ENCODE results near the gene OR51G2.
"Not testable (repeated sequence)": the region's sequence is repeated elsewhere in the genome, so short reads cannot be mapped to it uniquely, and the experiment has no call there.

OR51G2 gene

GRCh38 chr11:4919250-4919649 lies at the start of gene OR51G2:
TSS of gene OR51G2 (minus strand) at chr11:4919350. CDS start at chr11:4915663, 3,687 bp downstream.
- no peak for DNase-seq (ENCODE audit: low read depth in 2 of 2)

DNA sequence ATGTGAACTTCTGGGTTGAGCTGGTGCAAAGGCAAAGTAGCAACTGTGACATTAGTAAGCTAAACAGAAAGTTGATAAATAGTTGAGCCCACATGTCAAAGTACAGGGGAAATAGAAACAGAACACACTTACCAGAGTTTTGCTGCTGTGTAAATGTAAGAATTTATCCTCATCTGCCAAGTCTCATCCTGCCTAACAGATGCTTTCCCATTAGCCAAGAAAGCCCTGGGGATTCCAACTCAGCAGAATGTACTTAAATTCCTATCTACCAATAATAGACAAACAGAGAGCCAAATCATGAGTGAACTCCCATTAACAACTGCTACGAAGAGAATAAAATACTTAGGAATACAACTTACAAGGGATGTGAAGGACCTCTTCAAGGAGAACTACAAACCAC lies 43.7 kb upstream of the OR51G2 start:
- no peak for DNase-seq (ENCODE audit: low read depth in 2 of 2)

GRCh38 chr11:4960877-4961276 lies 41.7 kb upstream of the OR51G2 start:
- no peak for DNase-seq (ENCODE audit: low read depth in 2 of 2)

GRCh38 chr11:4957396-4957795 lies 38.2 kb upstream of the OR51G2 start:
- no peak for DNase-seq (ENCODE audit: low read depth in 2 of 2)

DNA sequence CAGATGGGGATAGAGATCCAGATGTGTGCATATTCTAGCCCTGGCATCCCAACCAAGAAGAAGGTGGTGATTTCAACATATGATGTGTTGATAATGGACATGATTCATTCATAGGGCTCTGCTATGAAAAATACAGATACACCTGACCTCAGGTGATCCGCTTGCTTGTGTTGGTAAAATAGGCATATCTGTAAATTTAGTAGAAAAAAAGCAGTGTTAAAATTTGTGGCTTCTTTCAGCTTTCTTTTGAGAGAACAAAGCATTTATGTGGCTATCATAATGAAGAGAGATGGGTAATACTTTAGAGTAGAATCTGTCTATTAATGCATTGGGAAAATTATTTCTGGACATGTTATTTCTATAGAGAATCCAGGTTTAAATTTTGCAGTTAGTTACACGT lies 36.5 kb upstream of the OR51G2 start, which contains the start of gene OR51A2:
Gene OR51A2, minus strand, starts transcription at position 101 of the 400 bp plus-strand sequence. Its CDS starts 0 bp downstream, at position 101.
- not testable (repeated sequence) for DNase-seq (ENCODE audit: low read depth in 2 of 2)

GRCh38 chr11:4947505-4947904 lies 28.4 kb upstream of the OR51G2 start, which contains the start of gene OR51A4:
TSS of gene OR51A4 (minus strand) at chr11:4947605. CDS start at chr11:4947100, 505 bp downstream.
- no peak for DNase-seq (ENCODE audit: low read depth in 2 of 2)

DNA sequence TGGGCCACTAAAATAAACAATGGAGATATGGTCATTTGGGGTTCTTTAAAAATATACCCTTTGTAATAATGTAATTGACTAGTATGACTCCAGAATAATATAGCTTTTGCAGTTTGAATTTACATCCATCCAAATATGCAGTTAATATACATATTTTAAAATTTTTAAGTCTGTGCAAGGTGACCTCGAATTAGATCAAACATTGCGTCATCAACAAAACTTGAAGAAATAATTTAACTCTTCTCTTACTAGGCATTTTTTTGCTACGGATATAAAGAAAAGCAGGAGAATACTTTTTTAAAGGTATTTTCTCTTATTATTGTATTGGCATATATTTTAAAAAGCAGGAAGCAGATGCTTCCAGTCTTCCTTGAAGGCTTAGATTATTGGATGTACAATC lies 17.6 kb upstream of the OR51G2 start:
- DNase-seq (ENCODE audit: low read depth in 2 of 2): no peak

DNA sequence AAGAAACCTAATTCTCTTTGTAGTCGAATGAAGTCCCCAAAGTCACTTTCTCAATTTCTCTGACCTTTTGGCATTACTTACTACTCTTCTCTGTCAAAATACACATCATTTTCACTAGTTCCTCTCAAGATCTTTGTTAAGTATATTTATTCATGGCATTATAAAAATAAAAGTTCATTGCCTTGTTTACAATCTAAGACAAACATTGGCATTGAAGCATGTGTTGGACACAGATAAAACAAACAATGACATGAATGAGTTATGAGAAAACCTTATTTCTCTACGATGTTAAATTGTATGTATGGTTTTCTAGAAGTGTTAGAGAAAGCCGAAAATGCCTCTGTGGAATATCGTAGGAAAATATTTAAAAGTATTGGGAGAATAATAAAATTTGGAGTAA lies 13.6 kb upstream of the OR51G2 start:
- DNase-seq (ENCODE audit: low read depth in 2 of 2): no peak

DNA sequence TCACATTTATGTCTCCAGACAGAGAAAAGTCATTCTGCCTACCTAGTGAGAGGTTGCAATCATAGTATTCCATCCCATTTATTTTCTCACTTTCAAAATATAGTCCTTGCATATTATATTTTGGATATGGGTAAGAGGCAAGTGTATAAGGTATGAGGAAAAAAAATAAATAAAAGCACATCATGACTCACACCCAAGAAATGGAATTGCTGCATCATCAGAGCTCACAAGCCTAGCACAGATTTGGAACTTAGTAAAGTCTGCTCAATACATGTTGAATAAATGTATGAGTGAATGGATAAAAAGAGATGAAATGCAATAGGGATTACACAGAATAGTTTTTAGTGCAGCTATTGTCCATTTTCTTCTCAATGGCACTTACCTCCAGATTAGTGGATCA lies 7.5 kb upstream of the OR51G2 start:
- DNase-seq (ENCODE audit: low read depth in 2 of 2): no peak

DNA sequence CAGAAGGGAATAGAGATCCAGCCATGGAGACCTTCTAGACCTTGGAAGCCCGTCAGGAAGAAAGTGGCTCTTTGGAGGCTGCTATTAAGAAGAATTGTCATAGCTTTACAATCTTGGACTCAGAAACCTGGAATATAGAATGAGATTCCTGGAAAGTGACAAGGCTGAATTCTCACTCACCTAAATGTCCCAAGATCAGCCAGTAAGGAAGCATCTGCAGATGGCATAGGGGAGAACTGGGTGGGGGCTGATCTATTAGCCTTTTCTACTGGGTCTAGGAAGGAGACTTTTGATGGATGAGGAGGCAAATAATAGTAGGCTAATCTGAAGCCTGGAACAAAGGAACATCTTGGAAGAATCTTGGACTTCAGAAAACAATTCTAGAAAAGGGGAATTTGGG lies 5.1 kb upstream of the OR51G2 start, which contains the start of gene OR51G1:
Gene OR51G1, minus strand, starts transcription at position 101 of the 400 bp plus-strand sequence. Its CDS starts 0 bp downstream, at position 101.
- no peak for DNase-seq (ENCODE audit: low read depth in 2 of 2)

DNA sequence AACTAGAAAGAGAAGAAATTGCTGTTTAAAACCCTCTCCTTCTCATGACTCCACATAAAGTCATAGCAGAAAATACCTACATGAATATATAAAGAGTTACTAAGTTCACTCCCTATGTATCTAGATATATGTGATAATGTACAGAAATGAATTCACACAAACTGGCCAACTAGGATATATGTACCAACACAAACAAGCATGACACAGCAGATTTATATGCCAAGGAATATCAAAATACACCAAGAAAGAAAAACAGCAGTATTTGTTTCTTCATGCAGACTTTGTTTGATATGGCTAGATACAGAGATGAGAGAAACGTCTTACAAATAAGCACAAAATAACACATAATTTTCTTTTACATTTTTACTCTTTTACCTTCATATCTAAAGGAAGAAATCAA lies 3.2 kb upstream of the OR51G2 start:
- DNase-seq (ENCODE audit: low read depth in 2 of 2): no peak

DNA sequence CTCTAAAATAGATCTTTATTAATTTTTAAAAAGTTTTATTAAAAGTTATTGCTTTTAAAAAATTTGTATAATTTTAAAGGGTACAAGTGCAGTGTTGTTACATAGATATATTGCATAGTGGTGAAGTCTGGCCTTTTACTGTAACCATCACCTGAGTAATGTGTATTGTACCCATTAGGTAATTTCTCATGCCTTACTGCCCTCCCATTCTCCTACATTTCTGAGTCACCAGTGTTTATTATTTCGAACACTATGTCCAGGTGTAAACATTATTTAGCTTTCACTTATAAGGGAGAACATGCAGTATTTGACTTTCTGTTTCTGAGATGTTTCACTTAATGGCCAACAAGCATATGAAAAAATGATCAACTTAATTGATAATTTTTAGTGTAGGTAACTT lies 2.6 kb upstream of the OR51G2 start:
- no peak for DNase-seq (ENCODE audit: low read depth in 2 of 2)

DNA sequence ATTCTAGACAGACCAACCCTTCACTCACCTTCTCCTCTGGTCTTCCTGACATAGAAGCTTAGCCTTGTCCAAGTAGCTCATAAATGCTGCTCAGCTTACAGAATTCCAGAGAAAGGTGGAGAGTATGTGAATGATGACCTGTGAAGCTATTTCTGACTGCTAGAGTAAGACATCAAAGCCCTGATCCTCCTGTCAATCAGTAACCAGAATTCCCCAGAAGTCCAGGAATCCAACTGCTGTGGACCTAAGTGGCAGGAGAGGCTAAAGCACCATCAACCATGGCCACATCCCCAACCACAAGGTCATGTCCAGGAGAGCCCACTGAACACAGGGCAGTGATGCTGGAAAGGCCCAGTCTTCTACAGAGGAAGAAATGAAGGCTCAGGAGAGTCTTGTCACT lies 2.6 kb downstream of the OR51G2 start:
- DNase-seq (ENCODE audit: low read depth in 2 of 2): no peak

DNA sequence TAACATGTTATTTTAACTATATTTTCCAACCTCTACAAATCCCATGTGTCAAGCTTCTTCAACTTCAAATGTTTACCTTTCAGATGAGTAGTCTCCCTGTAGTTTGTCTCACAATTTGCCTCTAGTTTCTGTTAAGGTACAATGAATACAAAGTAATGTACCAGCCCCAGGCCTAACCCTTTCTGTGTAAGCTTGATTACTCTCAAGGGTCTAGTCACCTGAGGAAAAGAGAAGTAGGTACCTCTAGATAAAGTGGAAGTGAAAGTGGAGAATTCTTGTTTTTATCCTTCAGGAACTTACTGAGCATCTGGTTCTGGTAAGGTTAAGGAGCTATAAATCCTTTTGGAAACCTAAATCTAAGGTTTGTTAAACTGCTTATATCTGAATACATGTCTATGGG lies 15.7 kb downstream of the OR51G2 start, which contains the start of gene OR51A7:
Gene OR51A7, plus strand, starts transcription at position 300 of the 400 bp plus-strand sequence. CDS start 3,587 bp downstream, outside the sequence.
- DNase-seq (ENCODE audit: low read depth in 2 of 2): no peak

- DNase-seq (ENCODE audit: low read depth in 2 of 2): no peak
These were observed 27.0 kb downstream of the OR51G2 start for GRCh38 chr11:4891996-4892640.

GRCh38 chr11:4890279-4890678 lies 28.9 kb downstream of the OR51G2 start:
- no peak for DNase-seq (ENCODE audit: low read depth in 2 of 2)

- no peak for DNase-seq (ENCODE audit: low read depth in 2 of 2)
These were observed 31.6 kb downstream of the OR51G2 start for GRCh38 chr11:4887591-4887990.

GRCh38 chr11:4886186-4886585 lies 33.0 kb downstream of the OR51G2 start:
- no peak for DNase-seq (ENCODE audit: low read depth in 2 of 2)

DNA sequence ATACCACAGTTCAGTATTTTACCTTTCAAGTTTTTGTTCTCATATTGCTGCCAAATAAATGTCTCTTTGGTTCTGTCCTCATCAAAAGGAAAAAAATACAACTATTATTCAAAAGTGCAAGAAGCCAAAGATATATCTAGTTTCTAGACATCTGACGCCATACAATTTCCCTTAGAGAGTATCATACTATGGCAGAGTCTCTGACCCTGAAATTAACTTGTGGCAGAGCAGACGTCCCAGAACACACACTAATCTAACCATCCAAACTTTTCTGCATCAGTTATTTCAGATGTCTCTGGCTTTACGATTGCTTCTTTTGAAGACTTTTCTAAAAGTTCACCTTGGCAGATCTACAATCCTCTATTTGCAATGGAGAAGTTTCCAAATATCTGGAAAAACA lies 34.8 kb downstream of the OR51G2 start:
- DNase-seq (ENCODE audit: low read depth in 2 of 2): no peak

DNA sequence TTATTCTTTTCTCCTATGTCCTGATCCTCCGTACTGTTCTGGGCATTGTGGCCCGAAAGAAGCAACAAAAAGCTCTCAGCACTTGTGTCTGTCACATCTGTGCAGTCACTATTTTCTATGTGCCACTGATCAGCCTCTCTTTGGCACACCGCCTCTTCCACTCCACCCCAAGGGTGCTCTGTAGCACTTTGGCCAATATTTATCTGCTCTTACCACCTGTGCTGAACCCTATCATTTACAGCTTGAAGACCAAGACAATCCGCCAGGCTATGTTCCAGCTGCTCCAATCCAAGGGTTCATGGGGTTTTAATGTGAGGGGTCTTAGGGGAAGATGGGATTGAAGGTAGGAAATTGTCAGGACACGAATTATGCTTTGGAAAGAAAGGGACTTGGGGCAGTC lies 36.6 kb downstream of the OR51G2 start:
- DNase-seq (ENCODE audit: low read depth in 2 of 2): no peak

GRCh38 chr11:4881860-4882500 lies 37.2 kb downstream of the OR51G2 start, which contains the start of gene OR51T1:
TSS of gene OR51T1 (plus strand) at chr11:4881900. CDS start at chr11:4881900, 0 bp downstream.
- DNase-seq (ENCODE audit: low read depth in 2 of 2): no peak

- no peak for DNase-seq (ENCODE audit: low read depth in 2 of 2)
These were observed 38.0 kb downstream of the OR51G2 start for GRCh38 chr11:4881188-4881587.

- DNase-seq (ENCODE audit: low read depth in 2 of 2): no peak
These were observed 53.3 kb downstream of the OR51G2 start for GRCh38 chr11:4865855-4866254.
